GM12801 (cell line): Measurements from ENCODE around the gene NTF3.

Experiments
- TF ChIP-seq, protein P1 (sequence below): IDR thresholded peaks from one replicate; pipeline ENCODE4 v1.5.1; 2011; ENCODE audit warnings: control low read depth; ENCODE audit not compliant: insufficient read length; ENCODE audit errors: extremely low read depth

Gene NTF3

GRCh38 chr12:5521456-5522325 is 89.8 kb downstream of the NTF3 start:
- TF ChIP-seq, protein P1, sequence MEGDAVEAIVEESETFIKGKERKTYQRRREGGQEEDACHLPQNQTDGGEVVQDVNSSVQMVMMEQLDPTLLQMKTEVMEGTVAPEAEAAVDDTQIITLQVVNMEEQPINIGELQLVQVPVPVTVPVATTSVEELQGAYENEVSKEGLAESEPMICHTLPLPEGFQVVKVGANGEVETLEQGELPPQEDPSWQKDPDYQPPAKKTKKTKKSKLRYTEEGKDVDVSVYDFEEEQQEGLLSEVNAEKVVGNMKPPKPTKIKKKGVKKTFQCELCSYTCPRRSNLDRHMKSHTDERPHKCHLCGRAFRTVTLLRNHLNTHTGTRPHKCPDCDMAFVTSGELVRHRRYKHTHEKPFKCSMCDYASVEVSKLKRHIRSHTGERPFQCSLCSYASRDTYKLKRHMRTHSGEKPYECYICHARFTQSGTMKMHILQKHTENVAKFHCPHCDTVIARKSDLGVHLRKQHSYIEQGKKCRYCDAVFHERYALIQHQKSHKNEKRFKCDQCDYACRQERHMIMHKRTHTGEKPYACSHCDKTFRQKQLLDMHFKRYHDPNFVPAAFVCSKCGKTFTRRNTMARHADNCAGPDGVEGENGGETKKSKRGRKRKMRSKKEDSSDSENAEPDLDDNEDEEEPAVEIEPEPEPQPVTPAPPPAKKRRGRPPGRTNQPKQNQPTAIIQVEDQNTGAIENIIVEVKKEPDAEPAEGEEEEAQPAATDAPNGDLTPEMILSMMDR, result no peak

DNA sequence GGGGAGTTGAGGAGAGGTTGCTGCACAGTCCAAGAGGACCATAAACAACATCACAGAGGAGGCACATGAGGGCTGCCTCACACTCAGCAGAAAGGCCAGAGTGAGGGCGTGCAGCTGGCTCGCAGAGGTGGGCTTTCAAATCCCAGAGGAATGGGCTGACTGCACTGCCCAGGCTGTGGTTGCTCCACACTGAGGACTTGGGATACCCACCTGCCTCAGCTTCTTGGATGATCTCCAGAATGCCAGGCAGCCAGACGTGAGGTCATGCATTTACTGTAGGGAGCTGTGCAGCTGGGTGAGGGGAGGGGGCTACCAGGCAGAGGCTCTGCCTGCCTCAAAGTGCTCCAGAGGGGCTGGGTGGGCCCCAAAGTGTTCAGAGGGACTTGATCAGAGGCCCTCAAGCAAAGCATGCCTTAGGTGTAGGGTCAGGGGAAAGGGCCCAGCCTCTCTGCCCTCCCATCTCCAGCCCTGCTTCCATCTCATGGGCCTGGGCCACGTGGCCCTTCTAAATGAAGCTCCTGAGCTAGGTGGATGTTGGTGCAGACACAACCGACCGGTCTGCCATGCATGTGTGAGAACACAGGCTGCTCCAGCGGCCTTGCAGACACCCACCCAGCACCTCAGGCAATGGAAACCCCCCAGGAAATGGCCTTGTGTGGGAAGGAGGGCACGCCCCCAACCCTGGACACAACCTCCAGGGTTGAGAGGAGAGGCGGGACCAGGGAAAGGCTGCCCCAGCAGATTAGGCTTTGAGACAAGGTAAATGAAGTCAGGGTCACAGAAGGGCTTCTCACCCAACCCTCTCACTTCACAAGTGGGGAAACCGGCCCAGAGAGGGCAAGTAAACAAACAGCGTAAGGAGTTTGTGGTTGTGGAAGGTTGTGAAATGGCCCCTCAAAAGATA is 90.8 kb downstream of the NTF3 start:
- TF ChIP-seq, protein P1, result no peak

DNA sequence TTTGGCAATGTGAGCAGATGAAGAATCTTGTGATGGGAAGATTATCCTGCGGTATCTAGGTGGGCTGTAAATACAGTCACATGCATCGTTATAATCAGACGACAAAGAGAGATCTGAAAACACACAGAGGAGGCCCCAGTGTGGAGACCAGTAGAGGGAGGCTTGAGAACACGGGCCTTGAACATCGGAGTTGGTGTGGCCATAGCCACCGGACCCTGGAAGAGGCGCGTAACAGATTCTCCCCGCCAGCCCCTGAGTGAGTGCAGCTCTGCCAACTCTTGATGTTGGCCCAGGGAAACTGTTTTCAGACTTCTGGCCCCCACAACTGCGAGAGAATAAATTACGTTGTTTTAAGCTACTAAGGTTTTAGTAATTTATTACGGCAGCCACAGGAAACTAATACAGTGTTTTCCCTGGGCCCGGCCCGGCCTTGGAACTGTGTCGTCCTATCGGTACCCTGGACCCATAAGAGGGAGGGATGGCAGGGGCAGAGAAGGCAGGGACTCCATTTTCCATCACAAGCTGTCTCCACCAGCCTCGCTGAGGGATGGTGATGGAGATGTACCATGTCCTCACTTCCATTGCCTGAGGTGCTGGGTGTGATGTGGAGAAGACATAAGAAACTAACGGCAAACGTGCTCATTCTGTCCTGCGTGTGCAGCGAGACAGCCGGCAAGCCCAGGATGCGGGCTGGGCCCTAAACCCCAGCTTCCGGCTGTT is 91.6 kb downstream of the NTF3 start:
- TF ChIP-seq, protein P1, result no peak

- TF ChIP-seq, protein P1, result no peak
Measured at GRCh38 chr12:5524116-5524768, 92.3 kb downstream of the NTF3 start.

GRCh38 chr12:5524769-5525436 is 93.0 kb downstream of the NTF3 start:
- TF ChIP-seq, protein P1, result no peak

- TF ChIP-seq, protein P1, result no peak
Measured at GRCh38 chr12:5525783-5526367, 94.0 kb downstream of the NTF3 start.
